ENCODE results near the gene CIZ1.

The CIZ1 gene

GRCh38 chr9:128225770-128226411, 34.5 kb upstream of the CIZ1 start:
- in situ Hi-C loops (cut with HindIII; ENCODE audit: low sequenced_read_pairs) = no loop called here
- H3K4me3 ChIP-seq (ENCODE audit: low read depth, low read length) = no peak overlapping the region
- no peak for TF ChIP-seq CTCF (IDR thresholded peaks at IDR 0.05; ENCODE audit: low read depth, low read length)
- no peak for DNase-seq (ENCODE audit: low read depth, low spot score)

GRCh38 chr9:128224877-128225276, 33.5 kb upstream of the CIZ1 start:
- DNase-seq (ENCODE audit: low read depth, low spot score) = no peak
- in situ Hi-C loops (cut with HindIII; ENCODE audit: low sequenced_read_pairs) = no loop called here
- no peak for TF ChIP-seq CTCF (IDR thresholded peaks at IDR 0.05; ENCODE audit: low read depth, low read length)
- H3K4me3 ChIP-seq (ENCODE audit: low read depth, low read length) = no peak overlapping the region

- DNase-seq (ENCODE audit: low read depth, low spot score) = no peak
- no peak overlapping the region for H3K4me3 ChIP-seq (ENCODE audit: low read depth, low read length)
- TF ChIP-seq CTCF (IDR thresholded peaks at IDR 0.05; ENCODE audit: low read depth, low read length) = no peak
- in situ Hi-C loops (cut with HindIII; ENCODE audit: low sequenced_read_pairs) = no loop called here
Measured at GRCh38 chr9:128222880-128223670, 31.7 kb upstream of the CIZ1 start.

- no peak overlapping the region for H3K4me3 ChIP-seq (ENCODE audit: low read depth, low read length)
- in situ Hi-C loops (cut with HindIII; ENCODE audit: low sequenced_read_pairs) = no loop called here
- no peak for DNase-seq (ENCODE audit: low read depth, low spot score)
- no peak for TF ChIP-seq CTCF (IDR thresholded peaks at IDR 0.05; ENCODE audit: low read depth, low read length)
Measured at GRCh38 chr9:128222026-128222425, 30.7 kb upstream of the CIZ1 start.

- DNase-seq (ENCODE audit: low read depth, low spot score) = no peak
- no peak overlapping the region for H3K4me3 ChIP-seq (ENCODE audit: low read depth, low read length)
- in situ Hi-C loops (cut with HindIII; ENCODE audit: low sequenced_read_pairs) = no loop called here
- TF ChIP-seq CTCF (IDR thresholded peaks at IDR 0.05; ENCODE audit: low read depth, low read length) = no peak
Measured at GRCh38 chr9:128219831-128220230, 28.5 kb upstream of the CIZ1 start.

- peak overlapping the region; percentile 28 for H3K4me3 ChIP-seq (ENCODE audit: low read depth, low read length)
- peak; percentile 85 for DNase-seq (ENCODE audit: low read depth, low spot score)
- in situ Hi-C loops (cut with HindIII; ENCODE audit: low sequenced_read_pairs) = no loop called here
- TF ChIP-seq CTCF (IDR thresholded peaks at IDR 0.05; ENCODE audit: low read depth, low read length) = no peak
Measured at GRCh38 chr9:128218518-128219389, 27.4 kb upstream of the CIZ1 start.

Data from astrocyte of the spinal cord (primary cell).